ENCODE data around the gene WDR70. TPM values are rescaled to one million over a fixed set of nuclear protein-coding genes. Genes with fewer than 3 reads are reported as not detected.
"Not testable (repeated sequence)": the region's sequence is repeated elsewhere in the genome, so short reads cannot be mapped to it uniquely, and the experiment has no call there.

Gene WDR70
- total and polyA plus RNA-seq, 4 donors = 11.0 to 57.8 (median 26.2) TPM

- TF ChIP-seq, protein P1, sequence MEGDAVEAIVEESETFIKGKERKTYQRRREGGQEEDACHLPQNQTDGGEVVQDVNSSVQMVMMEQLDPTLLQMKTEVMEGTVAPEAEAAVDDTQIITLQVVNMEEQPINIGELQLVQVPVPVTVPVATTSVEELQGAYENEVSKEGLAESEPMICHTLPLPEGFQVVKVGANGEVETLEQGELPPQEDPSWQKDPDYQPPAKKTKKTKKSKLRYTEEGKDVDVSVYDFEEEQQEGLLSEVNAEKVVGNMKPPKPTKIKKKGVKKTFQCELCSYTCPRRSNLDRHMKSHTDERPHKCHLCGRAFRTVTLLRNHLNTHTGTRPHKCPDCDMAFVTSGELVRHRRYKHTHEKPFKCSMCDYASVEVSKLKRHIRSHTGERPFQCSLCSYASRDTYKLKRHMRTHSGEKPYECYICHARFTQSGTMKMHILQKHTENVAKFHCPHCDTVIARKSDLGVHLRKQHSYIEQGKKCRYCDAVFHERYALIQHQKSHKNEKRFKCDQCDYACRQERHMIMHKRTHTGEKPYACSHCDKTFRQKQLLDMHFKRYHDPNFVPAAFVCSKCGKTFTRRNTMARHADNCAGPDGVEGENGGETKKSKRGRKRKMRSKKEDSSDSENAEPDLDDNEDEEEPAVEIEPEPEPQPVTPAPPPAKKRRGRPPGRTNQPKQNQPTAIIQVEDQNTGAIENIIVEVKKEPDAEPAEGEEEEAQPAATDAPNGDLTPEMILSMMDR (IDR thresholded peaks at IDR 0.05; ENCODE audit: control extremely low read depth, extremely low read depth) = no peak
- Histone ChIP-seq H3K9ac (ENCODE audit: insufficient read depth in 1 of 2, low read length in 2 of 2) (no peak overlapping the region), H3K4me3 (no peak overlapping the region), H3K4me1 (ENCODE audit: control insufficient read depth in 5 of 5, insufficient read depth in 5 of 5, low read length in 5 of 5) (no peaks in the 10 kb centered on the region), H3K27me3 (ENCODE audit: control insufficient read depth in 3 of 3, insufficient read depth in 3 of 3, low read length in 2 of 3) (no peaks in the 10 kb centered on the region), H3K9me3 (ENCODE audit: control insufficient read depth in 4 of 4, insufficient read depth in 3 of 4, low read length in 3 of 4) (no peaks in the 10 kb centered on the region), H3K27ac (ENCODE audit: low read depth in 1 of 2, low read length in 1 of 2) (no peak overlapping the region), H3K36me3 (ENCODE audit: control insufficient read depth in 4 of 4, insufficient read depth in 4 of 4, low read length in 4 of 4) (peaks cover 6 to 10% (median 9%) of the 10 kb centered on the region in 4 donors)
- ATAC-seq (ENCODE audit: insufficient read depth, low FRiP score) (no peak), DNase-seq (no peak)
- WGBS, 2 donors = 70 to 79% methylated on average over 3 of the region's 3 CpGs
These were observed 12.5 kb downstream of the WDR70 start for GRCh38 chr5:37391591-37391990.

DNA sequence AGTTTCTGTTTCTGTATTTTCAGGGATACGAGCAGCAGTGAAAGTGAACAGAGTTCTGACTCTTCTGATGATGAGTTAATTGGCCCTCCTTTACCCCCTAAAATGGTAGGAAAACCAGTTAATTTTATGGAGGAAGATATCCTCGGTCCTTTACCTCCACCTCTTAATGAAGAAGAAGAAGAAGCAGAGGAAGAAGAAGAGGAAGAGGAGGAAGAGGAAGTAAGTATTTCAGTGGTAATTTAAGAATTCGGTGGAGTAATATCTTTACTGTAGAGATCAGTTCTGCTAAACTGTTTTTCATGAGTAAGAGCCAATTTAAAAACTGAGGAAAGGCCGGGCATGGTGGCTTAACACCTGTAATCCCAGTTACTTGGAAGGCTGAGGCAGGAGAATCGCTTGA, 17.2 kb downstream of the WDR70 start:
- H3K27me3 ChIP-seq (ENCODE audit: control insufficient read depth in 3 of 3, insufficient read depth in 3 of 3, low read length in 2 of 3) = no peaks in the 10 kb centered on the region
- ATAC-seq (ENCODE audit: insufficient read depth, low FRiP score) = no peak
- H3K4me1 ChIP-seq (ENCODE audit: control insufficient read depth in 5 of 5, insufficient read depth in 5 of 5, low read length in 5 of 5) = no peaks in the 10 kb centered on the region
- TF ChIP-seq, protein P1 (IDR thresholded peaks at IDR 0.05; ENCODE audit: control extremely low read depth, extremely low read depth) = no peak
- no peak overlapping the region for H3K4me3 ChIP-seq
- no peaks in the 10 kb centered on the region for H3K9me3 ChIP-seq (ENCODE audit: control insufficient read depth in 4 of 4, insufficient read depth in 3 of 4, low read length in 3 of 4)
- peaks cover 9 to 19% (median 12%) of the 10 kb centered on the region in 4 donors for H3K36me3 ChIP-seq (ENCODE audit: control insufficient read depth in 4 of 4, insufficient read depth in 4 of 4, low read length in 4 of 4)
- H3K27ac ChIP-seq (ENCODE audit: low read depth in 1 of 2, low read length in 1 of 2) = no peak overlapping the region
- DNase-seq = no peak
- WGBS, 2 donors = 55 to 77% methylated on average over 5 of the region's 5 CpGs
- no peak overlapping the region for H3K9ac ChIP-seq (ENCODE audit: insufficient read depth in 1 of 2, low read length in 2 of 2)

GRCh38 chr5:37400501-37400900, 21.4 kb downstream of the WDR70 start:
- ATAC-seq (ENCODE audit: insufficient read depth, low FRiP score) (no peak), DNase-seq (no peak)
- H3K4me3 ChIP-seq = no peak overlapping the region
- peaks cover 4 to 16% (median 5%) of the 10 kb centered on the region in 4 donors for H3K36me3 ChIP-seq (ENCODE audit: control insufficient read depth in 4 of 4, insufficient read depth in 4 of 4, low read length in 4 of 4)
- no peak overlapping the region for H3K9ac ChIP-seq (ENCODE audit: insufficient read depth in 1 of 2, low read length in 2 of 2)
- TF ChIP-seq, protein P1 (IDR thresholded peaks at IDR 0.05; ENCODE audit: control extremely low read depth, extremely low read depth) = no peak
- no peaks in the 10 kb centered on the region for H3K9me3 ChIP-seq (ENCODE audit: control insufficient read depth in 4 of 4, insufficient read depth in 3 of 4, low read length in 3 of 4)
- H3K4me1 ChIP-seq (ENCODE audit: control insufficient read depth in 5 of 5, insufficient read depth in 5 of 5, low read length in 5 of 5) = no peaks in the 10 kb centered on the region
- no peak overlapping the region for H3K27ac ChIP-seq (ENCODE audit: low read depth in 1 of 2, low read length in 1 of 2)
- 86 to 91% methylated on average over 4 of the region's 4 CpGs for WGBS, 2 donors
- no peaks in the 10 kb centered on the region for H3K27me3 ChIP-seq (ENCODE audit: control insufficient read depth in 3 of 3, insufficient read depth in 3 of 3, low read length in 2 of 3)

DNA sequence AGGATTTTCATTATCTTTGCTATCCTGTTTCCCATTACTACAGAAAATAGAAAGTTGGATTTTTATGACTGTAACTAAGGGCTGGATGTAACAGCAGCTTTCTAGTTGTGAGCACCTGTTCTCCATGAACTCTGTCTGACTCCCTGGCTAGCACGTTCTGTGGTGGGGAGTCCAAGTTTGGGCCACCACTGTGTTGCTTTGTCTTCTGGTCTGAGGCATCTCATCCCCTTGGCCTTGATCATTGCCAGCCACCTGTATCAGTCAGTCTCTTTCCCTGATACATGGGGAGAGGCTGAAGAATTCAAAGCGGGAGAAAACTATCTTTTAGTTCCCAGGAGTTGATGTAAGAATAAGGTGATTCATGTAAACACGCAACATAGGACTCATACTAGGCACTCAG, 33.4 kb downstream of the WDR70 start:
- Histone ChIP-seq H3K4me3 (no peak overlapping the region), H3K9me3 (ENCODE audit: control insufficient read depth in 4 of 4, insufficient read depth in 3 of 4, low read length in 3 of 4) (no peaks in the 10 kb centered on the region), H3K27ac (ENCODE audit: low read depth in 1 of 2, low read length in 1 of 2) (no peak overlapping the region), H3K9ac (ENCODE audit: insufficient read depth in 1 of 2, low read length in 2 of 2) (no peak overlapping the region), H3K4me1 (ENCODE audit: control insufficient read depth in 5 of 5, insufficient read depth in 5 of 5, low read length in 5 of 5) (no peaks in the 10 kb centered on the region), H3K36me3 (ENCODE audit: control insufficient read depth in 4 of 4, insufficient read depth in 4 of 4, low read length in 4 of 4) (peaks cover 5 to 6% (median 5%) of the 10 kb centered on the region in 4 donors), H3K27me3 (ENCODE audit: control insufficient read depth in 3 of 3, insufficient read depth in 3 of 3, low read length in 2 of 3) (no peaks in the 10 kb centered on the region)
- TF ChIP-seq, protein P1 (IDR thresholded peaks at IDR 0.05; ENCODE audit: control extremely low read depth, extremely low read depth) = no peak
- ATAC-seq (ENCODE audit: insufficient read depth, low FRiP score) (no peak), DNase-seq (no peak)
- WGBS, 2 donors = 92 to 94% methylated on average over 3 of the region's 3 CpGs

DNA sequence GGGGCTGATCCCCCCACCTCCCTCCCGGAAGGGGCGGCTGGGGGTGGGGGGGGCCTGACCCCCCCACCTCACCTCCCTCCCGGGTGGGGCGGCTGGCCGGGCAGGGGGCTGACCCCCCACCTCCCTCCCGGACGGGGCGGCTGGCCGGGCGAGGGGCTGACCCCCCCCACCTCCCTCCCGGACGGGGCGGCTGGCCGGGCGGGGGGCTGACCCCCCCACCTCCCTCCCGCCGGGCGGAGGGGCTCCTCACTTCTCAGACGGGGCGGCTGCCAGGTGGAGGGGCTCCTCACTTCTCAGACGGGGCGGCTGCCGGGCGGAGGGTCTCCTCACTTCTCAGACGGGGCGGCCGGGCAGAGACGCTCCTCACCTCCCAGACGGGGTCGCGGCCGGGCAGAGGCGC, 36.3 kb downstream of the WDR70 start:
- DNase-seq; H3K27me3 ChIP-seq (ENCODE audit: control insufficient read depth in 3 of 3, insufficient read depth in 3 of 3, low read length in 2 of 3); H3K4me1 ChIP-seq (ENCODE audit: control insufficient read depth in 5 of 5, insufficient read depth in 5 of 5, low read length in 5 of 5); H3K9me3 ChIP-seq (ENCODE audit: control insufficient read depth in 4 of 4, insufficient read depth in 3 of 4, low read length in 3 of 4); H3K4me3 ChIP-seq; H3K27ac ChIP-seq (ENCODE audit: low read depth in 1 of 2, low read length in 1 of 2); H3K36me3 ChIP-seq (ENCODE audit: control insufficient read depth in 4 of 4, insufficient read depth in 4 of 4, low read length in 4 of 4); ATAC-seq (ENCODE audit: insufficient read depth, low FRiP score); H3K9ac ChIP-seq (ENCODE audit: insufficient read depth in 1 of 2, low read length in 2 of 2): not testable (repeated sequence)
- 88 to 90% methylated on average over 1 to 20 of the region's 33 CpGs for WGBS, 2 donors

Data from lung (tissue), 12 donors.